Panc1 (cell line): ENCODE data around the gene LRRC8E. TPM values are rescaled to one million over a fixed set of nuclear protein-coding genes. Genes with fewer than 3 reads are reported as not detected.

Experiments used
- ATAC-seq: fragments of 200-7000 bp; cut with Tn5 transposase; 2 replicates; pipeline ENCODE4 v1.9.1; 2020; ENCODE audit warnings: mild to moderate bottlenecking, moderate library complexity
- BruUV-seq: library from RNA; stranded (reverse); fragments of 400-500 nt; replicated peaks from 2 replicates; lab custom pipeline; 2021; lab: Mats Ljungman, UMichigan
- CTCF ChIA-PET: fragments of 300-600 bp; sonication (Branson Sonifier 250); formaldehyde crosslinking; loops from one replicate; lab custom pipeline; 2022; ENCODE audit warnings: antibody characterized with exemption; lab: Charles Lee
- POLR2A ChIA-PET: fragments of 300-600 bp; sonication (Branson Sonifier 250); formaldehyde crosslinking; loops from one replicate; lab custom pipeline; 2022; ENCODE audit warnings: antibody characterized with exemption; lab: Charles Lee
- DNase-seq: peaks from one replicate; pipeline ENCODE4 v3.0.0-alpha.2; 2010; ENCODE audit warnings: low read depth, low spot score
- H3K27ac ChIP-seq: 2 replicates; pipeline ENCODE4 v1.5.1; 2011; ENCODE audit warnings: mild to moderate bottlenecking, low read length, inconsistent platforms
- H3K27me3 ChIP-seq: fragments of 200-500 bp; sonication (Bioruptor generic); 2 replicates; pipeline ENCODE4 v1.6.0; 2014; ENCODE audit warnings: low read length, inconsistent platforms; ENCODE audit not compliant: control insufficient read depth, insufficient read depth
- H3K36me3 ChIP-seq: fragments of 200-500 bp; sonication (Bioruptor generic); 2 replicates; pipeline ENCODE4 v1.5.1; 2014; ENCODE audit warnings: inconsistent platforms, mild to moderate bottlenecking, low read length, moderate library complexity; ENCODE audit not compliant: control insufficient read depth, insufficient read depth
- H3K4me1 ChIP-seq: 2 replicates; pipeline ENCODE4 v1.5.1; 2011; ENCODE audit warnings: inconsistent platforms, mild to moderate bottlenecking, low read length, moderate library complexity; ENCODE audit not compliant: control insufficient read depth, insufficient read depth
- H3K4me3 ChIP-seq, 2 experiments: 2 replicates each; pipeline ENCODE4 v1.5.1; 2011 to 2012; ENCODE audit warnings: low read depth in 2 of 2, low read length in 2 of 2, mild to moderate bottlenecking in 2 of 2, inconsistent platforms in 1 of 2, moderate library complexity in 1 of 2
- H3K9me3 ChIP-seq: fragments of 200-500 bp; sonication (Bioruptor generic); 2 replicates; pipeline ENCODE4 v1.5.1; 2014; ENCODE audit warnings: low read depth, mild to moderate bottlenecking, inconsistent platforms, low read length, moderate library complexity; ENCODE audit not compliant: control insufficient read depth, insufficient read depth
- POLR2AphosphoS5 ChIP-seq: IDR thresholded peaks from 2 replicates; pipeline ENCODE4 v1.6.1; 2012; ENCODE audit warnings: mild to moderate bottlenecking, low read depth, low read length, moderate library complexity
- SIN3A ChIP-seq: IDR thresholded peaks from 2 replicates; pipeline ENCODE4 v1.6.1; 2012; ENCODE audit warnings: low read depth, mild to moderate bottlenecking, low read length, moderate library complexity, borderline replicate concordance; ENCODE audit not compliant: insufficient read depth
- TCF7L2 ChIP-seq: IDR thresholded peaks from 2 replicates; pipeline ENCODE4 v1.6.1; 2011; ENCODE audit warnings: mild to moderate bottlenecking, low read depth, low read length, inconsistent platforms
- in situ Hi-C: cut with HindIII; loops from 2 replicates; pipeline ENCODE4 v1.10.0; 2016; ENCODE audit warnings: low sequenced_read_pairs, low pct_unique_long_range_greater_than_20kb
- intact Hi-C: fragments of 100-400 bp; cut with micrococcal nuclease; formaldehyde crosslinking; loops from one replicate; pipeline ENCODE4 v1.10.0; 2022; ENCODE audit not compliant: unreplicated experiment
- total RNA-seq: library from RNA; stranded (reverse); gene quantifications from one replicate; pipeline ENCODE4 v1.2.1, GENCODE V29; 2021; ENCODE audit not compliant: unreplicated experiment
- TF ChIP-seq, protein P1 (sequence below): fragments of 450-650 bp; IDR thresholded peaks from 2 replicates; pipeline ENCODE4 v1.5.1; 2017; ENCODE audit warnings: mild to moderate bottlenecking
- TF ChIP-seq, protein P2 (sequence below), 2 experiments: IDR thresholded peaks; 2 replicates each; pipeline ENCODE4 v1.6.1; 2011 to 2012; ENCODE audit warnings: low read depth in 2 of 2, control low read depth in 1 of 2, low read length in 1 of 2, mild to moderate bottlenecking in 1 of 2, moderate library complexity in 1 of 2; ENCODE audit not compliant: insufficient read depth in 1 of 2

The LRRC8E gene
- total RNA-seq, 1 experiment from 2014 or later: 5.0 TPM

DNA sequence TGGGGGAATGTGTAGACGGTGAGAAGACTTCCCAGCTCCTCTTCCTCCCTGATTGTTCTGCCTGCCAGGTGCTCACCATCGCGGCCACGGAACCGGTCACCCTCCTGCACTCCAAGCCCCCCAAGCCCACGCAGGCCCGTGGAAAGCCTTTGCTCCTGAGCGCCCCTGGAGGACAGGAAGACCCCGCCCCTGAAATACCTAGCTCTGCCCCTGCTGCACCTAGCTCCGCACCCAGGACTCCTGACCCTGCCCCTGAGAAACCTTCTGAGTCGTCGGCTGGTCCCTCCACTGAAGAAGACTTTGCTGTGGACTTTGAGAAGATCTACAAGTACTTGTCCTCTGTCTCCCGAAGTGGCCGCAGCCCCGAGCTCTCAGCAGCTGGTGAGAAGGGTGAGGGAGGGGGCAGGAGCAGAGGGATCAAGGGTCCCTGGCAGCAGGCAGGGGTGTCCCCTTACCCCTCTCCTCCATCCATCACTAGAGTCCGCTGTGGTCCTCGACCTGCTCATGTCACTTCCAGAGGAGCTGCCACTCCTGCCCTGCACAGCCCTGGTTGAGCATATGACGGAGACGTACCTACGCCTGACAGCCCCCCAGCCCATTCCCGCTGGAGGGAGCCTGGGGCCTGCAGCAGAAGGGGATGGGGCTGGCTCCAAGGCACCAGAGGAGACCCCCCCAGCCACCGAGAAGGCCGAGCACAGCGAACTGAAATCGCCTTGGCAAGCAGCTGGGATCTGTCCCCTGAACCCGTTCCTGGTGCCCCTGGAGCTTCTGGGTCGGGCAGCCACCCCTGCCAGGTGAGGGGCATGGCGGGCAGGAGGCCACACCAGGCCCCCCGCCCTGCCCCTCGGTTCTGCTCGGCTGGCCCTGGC, 33.9 kb downstream of the LRRC8E start:
- DNase-seq: no peak
- Histone ChIP-seq H3K4me1 (peaks cover 27% of the 10 kb centered on the region), H3K9me3 (no peaks in the 10 kb centered on the region), H3K36me3 (no peaks in the 10 kb centered on the region; the same call in 1 of the 2 replicates), H3K4me3 (peak overlapping the region in 1 of 2 experiments; percentile 65; a peak in 2 of 4 replicates), H3K27me3 (no peaks in the 10 kb centered on the region), H3K27ac (peak overlapping the region; percentile 79)
- in situ Hi-C loops (no loop called here), intact Hi-C loops (no loop called here)
- TF ChIP-seq, protein P1, sequence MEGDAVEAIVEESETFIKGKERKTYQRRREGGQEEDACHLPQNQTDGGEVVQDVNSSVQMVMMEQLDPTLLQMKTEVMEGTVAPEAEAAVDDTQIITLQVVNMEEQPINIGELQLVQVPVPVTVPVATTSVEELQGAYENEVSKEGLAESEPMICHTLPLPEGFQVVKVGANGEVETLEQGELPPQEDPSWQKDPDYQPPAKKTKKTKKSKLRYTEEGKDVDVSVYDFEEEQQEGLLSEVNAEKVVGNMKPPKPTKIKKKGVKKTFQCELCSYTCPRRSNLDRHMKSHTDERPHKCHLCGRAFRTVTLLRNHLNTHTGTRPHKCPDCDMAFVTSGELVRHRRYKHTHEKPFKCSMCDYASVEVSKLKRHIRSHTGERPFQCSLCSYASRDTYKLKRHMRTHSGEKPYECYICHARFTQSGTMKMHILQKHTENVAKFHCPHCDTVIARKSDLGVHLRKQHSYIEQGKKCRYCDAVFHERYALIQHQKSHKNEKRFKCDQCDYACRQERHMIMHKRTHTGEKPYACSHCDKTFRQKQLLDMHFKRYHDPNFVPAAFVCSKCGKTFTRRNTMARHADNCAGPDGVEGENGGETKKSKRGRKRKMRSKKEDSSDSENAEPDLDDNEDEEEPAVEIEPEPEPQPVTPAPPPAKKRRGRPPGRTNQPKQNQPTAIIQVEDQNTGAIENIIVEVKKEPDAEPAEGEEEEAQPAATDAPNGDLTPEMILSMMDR: peak; percentile 23; the same call in 1 of the 2 replicates
- no peak for TF ChIP-seq TCF7L2
- no peak for ATAC-seq
- POLR2A ChIA-PET: no interaction called here
- CTCF ChIA-PET: interaction anchor here (2.0 kb wide), 1 partner anchor 53 kb away, joined by 6 read pairs; no protein-coding TSS in a partner anchor
- no TSS peak for BruUV-seq

DNA sequence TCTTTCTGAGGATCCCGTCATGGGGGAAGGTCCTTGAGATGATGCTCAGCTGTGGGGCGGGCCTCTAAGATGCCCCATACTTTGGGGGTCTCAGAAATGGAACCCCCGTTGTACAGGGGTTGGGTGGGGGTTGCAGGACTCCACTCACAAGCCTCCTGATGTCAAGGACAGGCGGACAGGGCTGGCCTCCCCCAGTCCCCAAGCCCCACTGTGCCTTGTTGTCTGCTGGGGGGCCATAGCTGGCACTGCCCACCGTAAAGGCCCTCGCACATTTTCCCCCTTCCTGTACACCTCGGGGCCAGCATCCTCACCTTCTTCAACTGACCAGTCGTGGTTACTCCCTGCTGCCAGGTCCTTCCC, 34.5 kb downstream of the LRRC8E start:
- intact Hi-C loops: no loop called here
- in situ Hi-C loops: no loop called here

More for the DNA sequence above, 34.5 kb downstream of the LRRC8E start:
- ChIA-PET CTCF (no interaction called here), POLR2A (no interaction called here)
- no peaks in the 10 kb centered on the region for H3K9me3 ChIP-seq
- no peaks in the 10 kb centered on the region for H3K27me3 ChIP-seq
- H3K4me3 ChIP-seq: no peak overlapping the region
- H3K27ac ChIP-seq: no peak overlapping the region
- no TSS peak for BruUV-seq
- ATAC-seq (no peak), DNase-seq (no peak)
- no peaks in the 10 kb centered on the region; the same call in 1 of the 2 replicates for H3K36me3 ChIP-seq
- TF ChIP-seq, protein P1: no peak
- TF ChIP-seq, protein P2, sequence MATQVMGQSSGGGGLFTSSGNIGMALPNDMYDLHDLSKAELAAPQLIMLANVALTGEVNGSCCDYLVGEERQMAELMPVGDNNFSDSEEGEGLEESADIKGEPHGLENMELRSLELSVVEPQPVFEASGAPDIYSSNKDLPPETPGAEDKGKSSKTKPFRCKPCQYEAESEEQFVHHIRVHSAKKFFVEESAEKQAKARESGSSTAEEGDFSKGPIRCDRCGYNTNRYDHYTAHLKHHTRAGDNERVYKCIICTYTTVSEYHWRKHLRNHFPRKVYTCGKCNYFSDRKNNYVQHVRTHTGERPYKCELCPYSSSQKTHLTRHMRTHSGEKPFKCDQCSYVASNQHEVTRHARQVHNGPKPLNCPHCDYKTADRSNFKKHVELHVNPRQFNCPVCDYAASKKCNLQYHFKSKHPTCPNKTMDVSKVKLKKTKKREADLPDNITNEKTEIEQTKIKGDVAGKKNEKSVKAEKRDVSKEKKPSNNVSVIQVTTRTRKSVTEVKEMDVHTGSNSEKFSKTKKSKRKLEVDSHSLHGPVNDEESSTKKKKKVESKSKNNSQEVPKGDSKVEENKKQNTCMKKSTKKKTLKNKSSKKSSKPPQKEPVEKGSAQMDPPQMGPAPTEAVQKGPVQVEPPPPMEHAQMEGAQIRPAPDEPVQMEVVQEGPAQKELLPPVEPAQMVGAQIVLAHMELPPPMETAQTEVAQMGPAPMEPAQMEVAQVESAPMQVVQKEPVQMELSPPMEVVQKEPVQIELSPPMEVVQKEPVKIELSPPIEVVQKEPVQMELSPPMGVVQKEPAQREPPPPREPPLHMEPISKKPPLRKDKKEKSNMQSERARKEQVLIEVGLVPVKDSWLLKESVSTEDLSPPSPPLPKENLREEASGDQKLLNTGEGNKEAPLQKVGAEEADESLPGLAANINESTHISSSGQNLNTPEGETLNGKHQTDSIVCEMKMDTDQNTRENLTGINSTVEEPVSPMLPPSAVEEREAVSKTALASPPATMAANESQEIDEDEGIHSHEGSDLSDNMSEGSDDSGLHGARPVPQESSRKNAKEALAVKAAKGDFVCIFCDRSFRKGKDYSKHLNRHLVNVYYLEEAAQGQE (IDR thresholded peaks at IDR 0.05; ENCODE audit: insufficient read depth in 1 of 2, low read depth in 2 of 2, low read length in 1 of 2): no peak
- TF ChIP-seq TCF7L2: no peak
- no peak for TF ChIP-seq POLR2AphosphoS5
- no peak for TF ChIP-seq SIN3A
- peaks cover 33% of the 10 kb centered on the region for H3K4me1 ChIP-seq
